ENCODE measurements around the gene RUNX2. TPM values are rescaled to one million over a fixed set of nuclear protein-coding genes. Genes with fewer than 3 reads are reported as not detected.
A peak's percentile ranks its signal among the peaks of the same experiment; 100 is the strongest.
"Not testable (repeated sequence)": the region's sequence is repeated elsewhere in the genome, so short reads cannot be mapped to it uniquely, and the experiment has no call there.

Gene RUNX2
- total and polyA plus RNA-seq, 10 donors, result 0.86 to 9.4 (median 6.6) TPM

GRCh38 chr6:45555981-45556771 is 228.0 kb downstream of the RUNX2 start:
- 63 to 79% (median 72%) methylated on average over 14 of the region's 14 CpGs for WGBS, 5 donors
- Histone ChIP-seq H3K27me3 (replicated peaks in 1 of 7) (no peaks in the 10 kb centered on the region), H3K4me3 (peak overlapping the region in 1 of 8 donors; percentile 15), H3K4me1 (peaks cover 0 to 7% (median 0%) of the 10 kb centered on the region in 6 donors), H3K36me3 (no peaks in the 10 kb centered on the region), H3K9me3 (no peaks in the 10 kb centered on the region), H3K27ac (peak overlapping the region in 2 of 8 donors; percentile 29 to 60)
- DNase-seq, result no peak
- no peak for TF ChIP-seq CTCF (IDR thresholded peaks at IDR 0.05 in 8 of 11, conservative IDR thresholded peaks at IDR 0.05 in 3 of 11)
- TF ChIP-seq POLR2AphosphoS5 (IDR thresholded peaks at IDR 0.05), result no peak
- no peak for TF ChIP-seq POLR2A (IDR thresholded peaks at IDR 0.05)
- intact Hi-C loops (cut with DNase I; ENCODE audit: low total_unique reads), result no loop called here

- no peaks in the 10 kb centered on the region for H3K27me3 ChIP-seq (replicated peaks in 1 of 7)
- TF ChIP-seq POLR2AphosphoS5 (IDR thresholded peaks at IDR 0.05), result no peak
- TF ChIP-seq POLR2A (IDR thresholded peaks at IDR 0.05), result no peak
- no peak for TF ChIP-seq CTCF (IDR thresholded peaks at IDR 0.05 in 8 of 11, conservative IDR thresholded peaks at IDR 0.05 in 3 of 11)
- intact Hi-C loops (cut with DNase I; ENCODE audit: low total_unique reads), result no loop called here
- H3K36me3 ChIP-seq, result no peaks in the 10 kb centered on the region
- WGBS, 5 donors, result 87 to 94% (median 90%) methylated on average over 5 of the region's 5 CpGs
- H3K9me3 ChIP-seq, result no peaks in the 10 kb centered on the region
- DNase-seq, result no peak
- H3K27ac ChIP-seq, result peak overlapping the region in 1 of 8 donors; percentile 60
- H3K4me1 ChIP-seq, result peaks cover 0 to 7% (median 0%) of the 10 kb centered on the region in 6 donors
- no peak overlapping the region for H3K4me3 ChIP-seq
Observed at GRCh38 chr6:45556828-45557227, 228.7 kb downstream of the RUNX2 start.

GRCh38 chr6:45557454-45557853 is 229.3 kb downstream of the RUNX2 start:
- H3K36me3 ChIP-seq, result no peaks in the 10 kb centered on the region
- intact Hi-C loops (cut with DNase I; ENCODE audit: low total_unique reads), result no loop called here
- H3K27me3 ChIP-seq (replicated peaks in 1 of 7), result no peaks in the 10 kb centered on the region
- no peak for TF ChIP-seq CTCF (IDR thresholded peaks at IDR 0.05 in 8 of 11, conservative IDR thresholded peaks at IDR 0.05 in 3 of 11)
- no peak for TF ChIP-seq POLR2AphosphoS5 (IDR thresholded peaks at IDR 0.05)
- no peak for TF ChIP-seq POLR2A (IDR thresholded peaks at IDR 0.05)
- H3K4me1 ChIP-seq, result peaks cover 0 to 7% (median 0%) of the 10 kb centered on the region in 6 donors
- no peak overlapping the region for H3K27ac ChIP-seq
- DNase-seq, result no peak
- H3K9me3 ChIP-seq, result no peaks in the 10 kb centered on the region
- WGBS, 5 donors, result 86 to 91% (median 89%) methylated on average over 2 of the region's 2 CpGs
- H3K4me3 ChIP-seq, result no peak overlapping the region

- no peaks in the 10 kb centered on the region for H3K36me3 ChIP-seq
- H3K4me1 ChIP-seq, result peaks cover 0 to 7% (median 0%) of the 10 kb centered on the region in 6 donors
- DNase-seq, result no peak
- TF ChIP-seq CTCF (IDR thresholded peaks at IDR 0.05 in 8 of 11, conservative IDR thresholded peaks at IDR 0.05 in 3 of 11) (no peak), POLR2AphosphoS5 (IDR thresholded peaks at IDR 0.05) (no peak), POLR2A (IDR thresholded peaks at IDR 0.05) (no peak)
- no peak overlapping the region for H3K4me3 ChIP-seq
- no peaks in the 10 kb centered on the region for H3K27me3 ChIP-seq (replicated peaks in 1 of 7)
- H3K9me3 ChIP-seq, result no peaks in the 10 kb centered on the region
- H3K27ac ChIP-seq, result no peak overlapping the region
- intact Hi-C loops (cut with DNase I; ENCODE audit: low total_unique reads), result no loop called here
Observed at GRCh38 chr6:45558858-45559257, 230.7 kb downstream of the RUNX2 start.

- H3K4me1 ChIP-seq; H3K36me3 ChIP-seq; intact Hi-C loops (cut with DNase I; ENCODE audit: low total_unique reads); H3K27ac ChIP-seq; H3K4me3 ChIP-seq; DNase-seq; H3K9me3 ChIP-seq; H3K27me3 ChIP-seq (replicated peaks in 1 of 7): not testable (repeated sequence)
- WGBS, 5 donors, result 71 to 92% (median 88%) methylated on average over 3 of the region's 3 CpGs
Observed at GRCh38 chr6:45560321-45560820, 232.2 kb downstream of the RUNX2 start.

Data from spleen (tissue), 11 donors.